CD1c-positive myeloid dendritic cell (primary cell): ENCODE measurements around the gene KHNYN.
A peak's percentile ranks its signal among the peaks of the same experiment; 100 is the strongest.

ENCODE experiments used
- DNase-seq: peaks from one replicate; pipeline ENCODE4 v3.0.0-alpha.2; 2016; ENCODE audit errors: extremely low spot score

KHNYN gene

GRCh38 chr14:24422694-24423601, 6.8 kb upstream of the KHNYN start:
- no peak for DNase-seq

- DNase-seq = peak; percentile 40
These were observed 4.0 kb upstream of the KHNYN start for GRCh38 chr14:24425704-24426103.

DNA sequence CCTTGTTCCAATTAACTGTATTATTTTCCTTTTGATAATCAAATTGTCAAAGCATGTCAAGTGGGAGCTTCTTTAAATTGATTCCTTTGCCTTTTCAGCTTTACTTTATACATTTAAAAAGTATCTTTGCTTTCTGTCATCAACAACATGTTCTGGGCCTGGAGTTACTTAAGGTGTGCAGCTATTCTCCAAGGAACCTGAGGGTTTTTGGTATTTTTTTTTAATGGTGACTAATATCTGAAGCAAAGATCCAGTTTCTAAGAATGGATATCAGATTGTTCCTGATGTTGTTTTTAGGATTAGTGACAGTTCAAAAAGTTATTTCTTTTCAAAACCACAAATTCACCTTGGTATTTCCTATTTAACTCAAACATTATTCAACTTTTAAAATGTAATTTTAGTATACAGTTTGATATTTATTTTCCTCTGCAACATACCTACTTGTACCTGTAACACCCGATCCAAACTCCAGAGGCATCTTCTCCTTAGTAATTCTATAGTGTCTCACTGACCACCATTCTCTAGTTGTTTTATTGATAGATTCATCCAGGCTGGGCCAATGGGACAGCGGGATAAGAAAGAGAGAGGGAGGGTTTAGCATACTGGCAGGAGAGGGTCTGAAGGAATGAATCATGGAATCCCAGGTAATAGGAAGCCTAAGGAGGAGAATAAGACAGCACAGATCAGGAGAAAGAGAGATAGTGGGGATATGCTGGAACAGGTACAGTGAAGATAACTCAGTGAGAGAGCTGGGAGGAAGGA, 3.4 kb upstream of the KHNYN start:
- DNase-seq = no peak

- DNase-seq = no peak
These were observed 2.7 kb upstream of the KHNYN start for GRCh38 chr14:24426912-24427536.

- no peak for DNase-seq
These were observed 1.9 kb upstream of the KHNYN start for GRCh38 chr14:24427537-24428508.

- no peak for DNase-seq
These were observed 943 bp upstream of the KHNYN start for GRCh38 chr14:24428628-24429394.

- peak; percentile 84 for DNase-seq
These were observed 458 bp downstream of the KHNYN start for GRCh38 chr14:24430143-24430681.

DNA sequence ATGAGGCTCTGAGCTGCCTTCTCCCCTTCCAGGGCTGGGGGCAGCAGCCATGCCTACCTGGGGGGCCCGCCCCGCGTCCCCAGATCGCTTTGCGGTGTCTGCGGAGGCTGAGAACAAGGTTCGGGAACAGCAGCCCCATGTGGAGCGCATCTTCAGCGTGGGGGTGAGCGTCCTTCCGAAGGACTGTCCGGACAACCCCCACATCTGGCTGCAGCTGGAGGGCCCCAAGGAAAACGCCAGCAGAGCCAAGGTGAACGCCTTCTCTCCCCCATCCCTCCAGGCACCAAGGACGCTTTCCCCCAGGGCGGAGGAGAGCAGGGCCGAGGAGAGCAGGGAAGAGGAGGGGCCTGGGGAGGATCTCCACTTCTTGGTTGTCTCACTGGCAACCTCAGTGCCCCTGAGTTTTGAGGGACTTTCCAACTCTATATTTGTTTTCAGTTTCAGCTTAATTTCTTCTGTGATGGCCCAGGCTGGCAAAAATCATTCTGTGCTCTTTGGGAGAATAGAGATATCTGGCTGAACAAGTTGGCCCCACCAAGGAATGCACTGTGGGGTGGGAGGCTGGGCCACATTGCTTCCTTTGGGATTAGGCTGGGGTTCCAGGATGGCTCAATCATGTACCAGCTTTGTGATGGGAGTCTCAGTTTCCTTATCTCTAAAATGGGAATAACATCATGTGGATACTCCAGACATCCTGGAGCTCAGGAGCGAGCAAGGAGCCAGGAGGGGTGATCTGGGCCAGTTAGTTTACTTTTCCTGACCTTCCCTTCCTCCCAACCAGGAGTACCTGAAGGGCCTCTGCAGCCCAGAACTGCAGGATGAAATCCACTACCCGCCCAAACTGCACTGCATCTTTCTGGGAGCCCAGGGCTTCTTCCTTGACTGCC, 1.2 kb downstream of the KHNYN start:
- DNase-seq = peak; percentile 42

- DNase-seq = peak; percentile 92
These were observed 2.0 kb downstream of the KHNYN start for GRCh38 chr14:24431569-24432258.

DNA sequence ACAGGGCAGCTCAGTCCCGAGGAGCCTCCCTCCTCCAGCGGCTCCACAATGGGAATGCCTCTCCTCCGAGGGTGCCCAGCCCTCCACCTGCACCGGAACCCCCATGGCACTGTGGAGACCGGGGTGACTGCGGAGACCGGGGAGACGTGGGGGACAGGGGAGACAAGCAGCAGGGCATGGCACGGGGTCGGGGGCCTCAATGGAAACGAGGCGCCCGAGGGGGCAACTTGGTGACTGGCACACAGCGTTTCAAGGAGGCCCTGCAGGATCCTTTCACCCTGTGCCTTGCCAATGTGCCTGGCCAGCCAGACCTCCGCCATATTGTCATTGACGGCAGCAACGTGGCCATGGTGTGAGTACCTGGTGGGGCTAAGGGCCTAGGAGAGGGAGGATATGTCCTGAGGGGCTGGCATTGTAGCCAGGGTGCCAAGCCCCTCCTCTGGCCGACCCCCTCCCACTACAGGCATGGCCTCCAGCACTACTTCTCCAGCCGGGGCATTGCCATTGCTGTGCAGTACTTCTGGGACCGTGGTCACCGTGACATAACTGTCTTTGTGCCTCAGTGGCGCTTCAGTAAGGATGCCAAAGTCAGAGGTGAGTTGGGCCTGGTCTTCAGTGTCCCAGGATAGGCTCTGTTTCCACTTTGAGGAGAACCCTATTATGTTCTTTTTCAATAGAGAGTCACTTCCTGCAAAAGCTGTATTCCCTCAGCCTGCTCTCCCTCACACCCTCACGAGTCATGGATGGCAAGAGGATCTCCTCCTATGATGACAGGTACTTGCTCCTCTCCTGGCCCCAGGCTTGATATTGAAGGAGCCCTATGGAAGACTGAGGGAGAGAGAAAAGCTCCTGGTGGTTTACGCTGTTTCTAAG, 2.7 kb downstream of the KHNYN start:
- no peak for DNase-seq

- DNase-seq = no peak
These were observed 4.3 kb downstream of the KHNYN start for GRCh38 chr14:24434036-24434435.

GRCh38 chr14:24434676-24435075, 4.9 kb downstream of the KHNYN start:
- no peak for DNase-seq

GRCh38 chr14:24435192-24435810, 5.5 kb downstream of the KHNYN start:
- no peak for DNase-seq

- DNase-seq = no peak
These were observed 6.2 kb downstream of the KHNYN start for GRCh38 chr14:24435998-24436354.

- peak; percentile 78 for DNase-seq
These were observed 6.7 kb downstream of the KHNYN start for GRCh38 chr14:24436355-24437019.

DNA sequence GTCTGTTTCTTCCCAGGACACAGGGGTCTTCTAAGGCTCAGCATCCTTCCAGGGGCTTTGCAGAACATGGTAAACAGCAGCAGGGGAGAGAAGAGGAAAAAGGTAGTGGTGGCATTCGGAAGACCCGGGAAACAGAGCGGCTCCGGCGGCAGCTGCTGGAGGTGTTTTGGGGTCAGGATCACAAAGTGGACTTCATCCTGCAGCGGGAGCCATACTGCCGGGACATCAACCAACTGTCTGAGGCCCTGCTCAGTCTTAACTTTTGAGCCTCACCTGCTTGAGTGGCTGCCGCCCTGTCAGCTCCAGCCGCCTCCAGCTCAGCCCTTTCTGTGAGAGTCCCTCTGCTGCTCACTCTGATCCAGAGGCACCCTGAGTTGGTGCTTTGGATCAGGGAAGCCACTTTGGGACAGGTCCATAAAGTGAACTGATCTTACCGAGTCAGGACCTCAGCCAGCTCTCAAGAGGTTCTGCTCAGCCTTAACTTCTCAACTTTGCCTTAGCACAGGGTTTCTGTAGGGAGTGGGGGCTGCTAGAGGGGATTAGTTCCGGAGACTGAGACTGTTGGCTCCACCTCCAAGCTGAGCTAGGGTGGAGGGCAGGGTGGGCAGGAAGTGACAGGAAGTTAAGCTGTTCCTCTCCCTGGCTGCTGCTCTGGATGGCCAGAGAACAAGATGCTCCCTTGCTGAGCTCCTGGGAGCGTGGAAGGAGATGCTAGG, 7.4 kb downstream of the KHNYN start:
- no peak for DNase-seq
